GM18907 (cell line): ENCODE data around the gene SLC23A2.
A peak's percentile ranks its signal among the peaks of the same experiment; 100 is the strongest.
"Not testable (repeated sequence)": the region's sequence is repeated elsewhere in the genome, so short reads cannot be mapped to it uniquely, and the experiment has no call there.

Source experiments
- ATAC-seq: cut with Tn5 transposase; IDR thresholded peaks from one replicate; pipeline ENCODE4 v1.9.1; 2021; ENCODE audit warnings: mild to moderate bottlenecking, moderate library complexity; ENCODE audit not compliant: unreplicated experiment

Gene SLC23A2

GRCh38 chr20:5013682-5014447 lies 12.6 kb upstream of the SLC23A2 start:
- no peak for ATAC-seq

DNA sequence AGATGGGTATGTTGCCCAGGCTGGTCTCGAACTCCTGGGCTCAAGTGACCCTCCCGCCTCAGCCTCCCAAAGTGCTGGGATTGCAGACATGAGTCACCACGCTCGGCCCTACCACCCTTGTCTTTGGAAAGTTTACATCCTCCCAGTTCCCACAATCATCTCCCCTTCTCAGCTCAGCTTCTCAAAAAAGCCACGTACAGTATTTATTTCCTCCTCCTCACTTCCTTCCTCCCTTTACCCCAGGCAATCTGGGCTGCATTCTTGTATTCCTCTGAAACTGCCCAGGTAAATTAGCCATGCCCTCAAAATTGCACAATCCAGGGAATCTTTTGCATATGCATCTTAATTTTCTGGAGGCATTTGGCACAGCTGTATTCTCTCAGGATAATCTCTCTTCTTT lies 7.4 kb upstream of the SLC23A2 start:
- no peak for ATAC-seq

DNA sequence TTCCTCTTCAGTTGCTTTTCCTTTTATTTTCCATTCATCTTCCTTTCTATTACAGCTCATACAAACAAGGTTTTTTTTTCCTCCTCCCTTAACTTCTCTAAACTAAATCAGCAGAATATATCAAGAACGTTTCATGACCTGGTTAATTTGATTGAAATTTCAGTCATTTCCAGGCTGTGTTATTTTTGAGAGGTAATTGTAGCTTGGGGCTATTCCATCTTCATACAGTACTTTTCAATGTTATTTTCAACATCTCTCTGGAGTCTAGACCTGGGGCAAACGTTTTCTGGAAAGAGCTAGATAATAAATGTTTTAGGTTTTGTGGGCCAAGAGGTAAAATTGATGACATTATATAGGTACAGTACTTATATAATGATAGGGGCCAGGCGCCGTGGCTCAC lies 4.0 kb upstream of the SLC23A2 start:
- no peak for ATAC-seq

DNA sequence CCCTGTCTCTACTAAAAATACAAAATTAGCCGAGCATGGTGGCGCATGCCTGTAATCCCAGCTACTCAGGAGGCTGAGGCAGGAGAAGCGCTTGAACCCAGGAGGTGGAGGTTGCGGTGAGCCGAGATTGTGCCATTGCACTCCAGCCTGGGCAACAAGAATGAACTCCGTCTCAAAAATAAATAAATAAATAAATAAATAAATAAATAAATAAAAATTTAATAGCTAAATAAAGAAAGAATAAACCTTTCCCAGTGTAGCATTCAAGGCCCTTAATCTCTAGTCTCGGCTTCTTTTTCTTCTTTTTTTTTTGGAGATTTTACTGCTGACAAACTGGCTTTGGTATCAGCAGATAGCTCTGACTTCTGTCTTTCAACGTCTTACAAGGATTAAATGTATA lies 3.5 kb upstream of the SLC23A2 start:
- ATAC-seq = not testable (repeated sequence)

GRCh38 chr20:5003626-5004025 lies 2.3 kb upstream of the SLC23A2 start:
- no peak for ATAC-seq

GRCh38 chr20:5002077-5002413 lies 735 bp upstream of the SLC23A2 start:
- no peak for ATAC-seq

- ATAC-seq = peak; percentile 15
Measured at GRCh38 chr20:5000263-5001173, 792 bp downstream of the SLC23A2 start.

DNA sequence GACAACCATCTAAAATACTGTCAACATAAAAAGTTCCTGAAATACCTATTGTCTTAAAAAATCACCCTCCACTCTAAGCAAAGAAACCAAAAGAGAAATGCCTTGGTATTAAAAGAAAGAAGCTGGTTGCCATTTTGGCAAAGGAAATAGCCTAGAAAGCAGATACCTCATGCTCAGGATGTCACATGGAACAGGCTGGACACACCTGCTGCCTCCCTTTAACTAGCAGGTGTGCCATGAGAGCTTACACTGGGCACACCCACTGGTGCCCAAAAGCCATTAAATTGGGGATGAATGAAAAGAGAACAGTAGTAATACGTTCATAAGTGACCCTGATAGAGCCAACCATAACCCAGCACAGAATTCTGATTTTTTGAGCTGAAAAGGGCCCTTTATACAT lies 1.5 kb downstream of the SLC23A2 start:
- no peak for ATAC-seq

GRCh38 chr20:4998160-4998651 lies 3.1 kb downstream of the SLC23A2 start:
- ATAC-seq = no peak

DNA sequence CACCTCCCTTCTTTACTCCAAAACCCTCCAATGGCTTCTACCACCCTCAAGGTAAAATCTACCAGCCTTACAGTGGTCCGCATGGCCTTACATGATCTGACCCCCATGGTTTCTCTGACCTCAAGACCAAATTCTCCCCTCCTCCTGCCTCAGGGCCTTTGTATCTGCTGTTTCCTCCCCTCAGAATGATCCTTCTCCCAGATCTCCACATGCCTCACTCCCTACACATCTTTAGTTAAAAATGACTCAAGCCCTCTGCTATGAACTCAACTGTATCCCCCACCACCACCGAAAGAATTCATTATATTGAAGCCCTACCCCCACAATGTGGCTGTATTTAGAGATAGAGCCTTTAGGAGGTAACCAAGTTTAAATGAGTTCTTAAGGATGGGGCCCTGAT lies 4.1 kb downstream of the SLC23A2 start:
- no peak for ATAC-seq

DNA sequence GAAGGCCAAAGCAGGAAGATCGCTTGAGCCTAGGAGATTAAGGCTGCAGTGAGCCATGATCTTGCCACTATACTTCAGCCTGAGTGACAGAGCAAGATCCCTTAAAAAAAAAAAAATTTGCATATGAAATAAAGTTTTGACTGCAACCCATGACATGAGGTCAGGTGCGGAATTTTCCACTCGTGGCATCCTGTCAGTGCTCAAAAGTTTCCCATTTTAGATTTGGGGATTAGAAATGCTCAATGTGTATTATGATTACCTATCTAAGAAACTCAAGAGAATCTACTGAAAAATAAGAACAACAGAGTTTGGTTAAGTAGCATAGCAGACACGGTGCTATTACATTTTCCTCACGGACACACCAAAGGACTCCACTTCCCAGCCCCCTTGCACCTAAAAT lies 11.7 kb downstream of the SLC23A2 start:
- ATAC-seq = no peak

GRCh38 chr20:4987130-4987529 lies 14.2 kb downstream of the SLC23A2 start:
- ATAC-seq = no peak

GRCh38 chr20:4985658-4986057 lies 15.7 kb downstream of the SLC23A2 start:
- no peak for ATAC-seq

DNA sequence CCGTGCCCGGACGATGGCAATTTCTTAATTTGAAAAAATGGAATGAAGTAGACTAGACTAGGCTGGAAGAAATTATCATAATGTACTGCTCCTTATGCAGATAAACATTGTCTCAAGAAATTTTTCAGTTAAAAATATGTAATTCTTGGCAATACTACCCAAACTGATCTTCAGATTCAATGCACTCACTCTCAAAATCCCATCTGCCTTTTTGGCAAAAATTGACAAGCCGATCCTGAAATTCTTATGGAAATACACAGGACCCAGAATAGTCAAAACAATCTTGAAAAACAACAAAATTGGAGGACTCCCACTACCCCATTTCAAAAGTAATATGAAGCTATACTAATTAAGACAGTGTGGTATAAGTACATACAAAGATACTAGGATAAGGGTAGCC lies 19.0 kb downstream of the SLC23A2 start:
- no peak for ATAC-seq

DNA sequence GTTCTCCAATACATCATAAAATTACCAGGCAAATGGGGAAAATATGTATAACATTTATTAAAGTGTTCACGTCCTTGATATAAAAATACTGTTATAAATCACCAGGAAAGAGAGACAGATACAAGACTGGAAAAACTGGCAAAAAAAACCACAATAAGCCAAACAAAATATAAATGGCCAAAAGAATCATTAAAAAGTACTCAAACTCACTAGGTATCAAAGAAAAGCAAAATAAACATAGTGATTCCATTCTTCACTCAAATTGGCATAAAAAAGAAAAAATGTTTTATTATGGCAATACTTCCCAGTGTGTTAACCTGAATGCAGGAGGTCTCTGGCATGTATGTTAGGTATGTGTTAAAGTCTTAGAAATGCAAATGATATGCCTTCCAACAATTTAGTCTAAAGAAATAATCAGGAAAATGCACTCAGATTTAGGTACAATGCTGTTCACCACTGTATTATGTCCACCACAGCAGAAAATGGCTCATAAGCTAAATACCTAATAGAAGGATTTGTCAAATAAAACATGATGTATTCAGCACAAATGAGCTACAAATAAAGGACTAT lies 21.4 kb downstream of the SLC23A2 start:
- no peak for ATAC-seq

- no peak for ATAC-seq
Measured at GRCh38 chr20:4978050-4978918, 23.0 kb downstream of the SLC23A2 start.

GRCh38 chr20:4976014-4976413 lies 25.3 kb downstream of the SLC23A2 start:
- not testable (repeated sequence) for ATAC-seq

DNA sequence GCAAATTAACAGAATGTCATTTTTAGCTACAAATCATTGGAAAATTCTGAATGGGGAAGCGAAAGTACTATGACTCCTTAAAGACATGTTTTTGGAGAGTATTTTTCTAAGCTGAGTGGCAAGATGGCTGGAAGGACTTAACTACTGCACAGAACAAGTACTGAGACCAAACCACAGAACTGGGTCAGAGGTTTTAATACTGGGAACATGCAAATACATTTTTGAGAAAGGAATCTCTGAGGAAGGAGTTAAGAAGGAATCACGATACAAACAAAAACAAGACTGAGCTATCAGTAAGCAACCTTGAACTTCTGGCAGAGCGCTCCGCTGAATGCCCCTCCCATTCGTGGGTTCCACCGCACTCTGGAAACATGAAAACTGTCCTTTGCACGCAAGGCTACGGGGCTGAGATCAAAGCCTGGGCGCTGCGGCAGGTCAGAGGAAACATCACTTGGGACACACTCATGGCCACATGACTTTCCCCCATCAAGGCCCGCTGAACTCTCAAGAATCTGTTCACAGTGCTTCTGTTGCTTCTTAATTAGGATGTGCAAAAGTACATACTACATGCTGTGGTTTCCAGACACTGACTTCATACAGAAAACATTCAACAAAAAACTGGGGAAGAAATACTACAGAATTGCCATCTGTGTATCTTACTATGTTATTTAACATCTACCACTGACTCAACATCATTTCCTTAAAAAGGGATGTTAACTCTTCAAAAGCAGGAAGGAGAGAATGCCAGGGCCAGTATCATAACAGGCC lies 27.8 kb downstream of the SLC23A2 start:
- ATAC-seq = peak; percentile 85

GRCh38 chr20:4972506-4973251 lies 28.6 kb downstream of the SLC23A2 start:
- ATAC-seq = peak; percentile 18
